Measurements from ENCODE around the gene MPC2.

MPC2 gene
- 53.0 to 57.7 reads per million in 2 donors for total RNA-seq

GRCh38 chr1:167936930-167937708 lies at the start of gene MPC2:
Gene MPC2, minus strand, starts transcription at chr1:167937072. Its CDS starts 1,231 bp downstream, at chr1:167935841.
- peak; percentile 43 to 68 (median 60) for DNase-seq

GRCh38 chr1:167984886-167985489 lies 48.1 kb upstream of the MPC2 start:
- peak in 1 of 5 experiments; percentile 78 for DNase-seq

GRCh38 chr1:167983797-167984420 lies 47.0 kb upstream of the MPC2 start:
- no peak for DNase-seq

- DNase-seq: no peak
Measured at GRCh38 chr1:167981933-167982332, 45.1 kb upstream of the MPC2 start.

GRCh38 chr1:167977245-167977644 lies 40.4 kb upstream of the MPC2 start:
- DNase-seq: no peak

GRCh38 chr1:167974698-167975097 lies 37.8 kb upstream of the MPC2 start:
- DNase-seq: no peak

- no peak for DNase-seq
Measured at GRCh38 chr1:167973832-167974231, 37.0 kb upstream of the MPC2 start.

- no peak for DNase-seq
Measured at GRCh38 chr1:167968569-167968968, 31.7 kb upstream of the MPC2 start.

- DNase-seq: no peak
Measured at GRCh38 chr1:167966050-167966449, 29.2 kb upstream of the MPC2 start.

GRCh38 chr1:167964646-167965045 lies 27.8 kb upstream of the MPC2 start:
- no peak for DNase-seq

- DNase-seq: no peak
Measured at GRCh38 chr1:167957710-167958109, 20.8 kb upstream of the MPC2 start.

GRCh38 chr1:167955915-167956314 lies 19.0 kb upstream of the MPC2 start:
- no peak for DNase-seq

- no peak for DNase-seq
Measured at GRCh38 chr1:167950569-167950968, 13.7 kb upstream of the MPC2 start.

GRCh38 chr1:167949785-167950184 lies 12.9 kb upstream of the MPC2 start:
- DNase-seq: no peak

GRCh38 chr1:167947733-167948132 lies 10.9 kb upstream of the MPC2 start:
- no peak for DNase-seq

- no peak for DNase-seq
Measured at GRCh38 chr1:167943541-167943940, 6.7 kb upstream of the MPC2 start.

- DNase-seq: no peak
Measured at GRCh38 chr1:167940264-167940663, 3.4 kb upstream of the MPC2 start.

- DNase-seq: peak in 1 of 5 experiments; percentile 17
Measured at GRCh38 chr1:167938080-167938636, 1.3 kb upstream of the MPC2 start.

GRCh38 chr1:167937709-167938010 lies 788 bp upstream of the MPC2 start:
- no peak for DNase-seq

GRCh38 chr1:167936068-167936929 lies 573 bp downstream of the MPC2 start, which contains the start of gene DCAF6:
Gene DCAF6, plus strand, starts transcription at chr1:167936683. Its CDS starts 229 bp downstream, at chr1:167936912.
- DNase-seq: peak; percentile 92 to 99 (median 96)

- DNase-seq: peak in 4 of 5 experiments; percentile 8 to 78 (median 18)
Measured at GRCh38 chr1:167935216-167936067, 1.4 kb downstream of the MPC2 start.
